SK-N-SH treated with all-trans-retinoic acid at 6 μM for 48 hours (cell line): ENCODE results near the gene ROMO1.

Experiments used
- ATAC-seq: fragments of 200-7000 bp; cut with Tn5 transposase; 3 replicates; pipeline ENCODE4 v1.9.1; 2020; ENCODE audit warnings: mild to moderate bottlenecking, moderate library complexity
- BACH2 ChIP-seq: fragments of 250-450 bp; sonication (Bioruptor Pico); IDR thresholded peaks from 2 replicates; pipeline ENCODE4 v1.9.0; 2021; ENCODE audit warnings: mild to moderate bottlenecking, borderline replicate concordance
- CSDC2 ChIP-seq: fragments of 250-450 bp; sonication (Bioruptor Pico); IDR thresholded peaks from 2 replicates; pipeline ENCODE4 v1.5.0; 2020; ENCODE audit warnings: mild to moderate bottlenecking, moderate library complexity
- CSRNP3 ChIP-seq: fragments of 250-450 bp; sonication (Bioruptor Pico); IDR thresholded peaks from 2 replicates; pipeline ENCODE4 v1.5.1; 2021; ENCODE audit warnings: mild to moderate bottlenecking, moderate library complexity
- ESRRG ChIP-seq: fragments of 250-450 bp; sonication (Bioruptor Pico); IDR thresholded peaks from 2 replicates; pipeline ENCODE4 v1.6.1; 2021; ENCODE audit warnings: mild to moderate bottlenecking
- GLIS3 ChIP-seq: fragments of 250-450 bp; sonication (Bioruptor Pico); IDR thresholded peaks from 2 replicates; pipeline ENCODE4 v1.5.0; 2020; ENCODE audit warnings: mild to moderate bottlenecking, moderate library complexity
- ISL1 ChIP-seq: fragments of 250-450 bp; sonication (Bioruptor Pico); IDR thresholded peaks from 2 replicates; pipeline ENCODE4 v2.1.2; 2022; ENCODE audit warnings: mild to moderate bottlenecking, moderate library complexity
- OSR1 ChIP-seq: fragments of 250-450 bp; sonication (Bioruptor Pico); IDR thresholded peaks from 2 replicates; pipeline ENCODE4 v1.8.0; 2022; ENCODE audit warnings: moderate library complexity, mild to moderate bottlenecking, inconsistent platforms
- PATZ1 ChIP-seq: fragments of 250-450 bp; sonication (Bioruptor Pico); IDR thresholded peaks from 2 replicates; pipeline ENCODE4 v1.8.0; 2020; ENCODE audit warnings: mild to moderate bottlenecking, moderate library complexity, borderline replicate concordance
- POU6F1 ChIP-seq: fragments of 250-450 bp; sonication (Bioruptor Pico); IDR thresholded peaks from 2 replicates; pipeline ENCODE4 v1.8.0; 2021; ENCODE audit warnings: low read depth, mild to moderate bottlenecking, moderate library complexity, borderline replicate concordance
- PPARA ChIP-seq: fragments of 250-450 bp; sonication (Bioruptor Pico); IDR thresholded peaks from 2 replicates; pipeline ENCODE4 v1.5.0; 2020; ENCODE audit warnings: mild to moderate bottlenecking, borderline replicate concordance
- RARB ChIP-seq: fragments of 250-450 bp; sonication (Bioruptor Pico); IDR thresholded peaks from 2 replicates; pipeline ENCODE4 v1.8.0; 2021; ENCODE audit warnings: mild to moderate bottlenecking, moderate library complexity
- SNAI2 ChIP-seq: fragments of 250-450 bp; sonication (Bioruptor Pico); IDR thresholded peaks from 2 replicates; pipeline ENCODE4 v1.5.0; 2020; ENCODE audit warnings: mild to moderate bottlenecking, moderate library complexity
- TCF4 ChIP-seq: fragments of 250-450 bp; sonication (Bioruptor Pico); IDR thresholded peaks from 2 replicates; pipeline ENCODE4 v1.8.0; 2021; ENCODE audit warnings: mild to moderate bottlenecking, moderate library complexity, borderline replicate concordance
- TOX ChIP-seq: fragments of 250-450 bp; sonication (Bioruptor Pico); IDR thresholded peaks from 2 replicates; pipeline ENCODE4 v1.8.0; 2021; ENCODE audit warnings: mild to moderate bottlenecking, moderate library complexity, borderline replicate concordance
- ZC3H10 ChIP-seq: fragments of 250-450 bp; sonication (Bioruptor Pico); IDR thresholded peaks from 2 replicates; pipeline ENCODE4 v1.5.1; 2021; ENCODE audit warnings: mild to moderate bottlenecking, moderate library complexity
- ZFP3 ChIP-seq: fragments of 250-450 bp; sonication (Bioruptor Pico); IDR thresholded peaks from 2 replicates; pipeline ENCODE4 v1.5.0; 2020; ENCODE audit warnings: mild to moderate bottlenecking, moderate library complexity
- ZFP30 ChIP-seq: fragments of 450-650 bp; formaldehyde crosslinking; IDR thresholded peaks from 2 replicates; pipeline ENCODE4 v1.5.0; 2022; ENCODE audit warnings: mild to moderate bottlenecking, moderate library complexity
- ZNF565 ChIP-seq: fragments of 450-650 bp; formaldehyde crosslinking; conservative IDR thresholded peaks from 2 replicates; pipeline ENCODE4 v1.5.0; 2020; ENCODE audit warnings: low read depth, mild to moderate bottlenecking, moderate library complexity
- ZNF70 ChIP-seq: fragments of 450-650 bp; formaldehyde crosslinking; IDR thresholded peaks from 2 replicates; pipeline ENCODE4 v1.5.0; 2020; ENCODE audit warnings: mild to moderate bottlenecking, moderate library complexity
- ZNF8 ChIP-seq: fragments of 450-650 bp; formaldehyde crosslinking; IDR thresholded peaks from 2 replicates; pipeline ENCODE4 v1.5.0; 2020; ENCODE audit warnings: mild to moderate bottlenecking, moderate library complexity
- TF ChIP-seq, protein P1 (sequence below): fragments of 250-450 bp; sonication (Bioruptor Pico); IDR thresholded peaks from 2 replicates; pipeline ENCODE4 v1.5.0; 2020; ENCODE audit warnings: mild to moderate bottlenecking, moderate library complexity
- TF ChIP-seq, protein P2 (sequence below): fragments of 250-450 bp; sonication (Bioruptor Pico); IDR thresholded peaks from 2 replicates; pipeline ENCODE4 v1.5.1; 2020; ENCODE audit warnings: low read depth, mild to moderate bottlenecking, moderate library complexity

The ROMO1 gene

DNA sequence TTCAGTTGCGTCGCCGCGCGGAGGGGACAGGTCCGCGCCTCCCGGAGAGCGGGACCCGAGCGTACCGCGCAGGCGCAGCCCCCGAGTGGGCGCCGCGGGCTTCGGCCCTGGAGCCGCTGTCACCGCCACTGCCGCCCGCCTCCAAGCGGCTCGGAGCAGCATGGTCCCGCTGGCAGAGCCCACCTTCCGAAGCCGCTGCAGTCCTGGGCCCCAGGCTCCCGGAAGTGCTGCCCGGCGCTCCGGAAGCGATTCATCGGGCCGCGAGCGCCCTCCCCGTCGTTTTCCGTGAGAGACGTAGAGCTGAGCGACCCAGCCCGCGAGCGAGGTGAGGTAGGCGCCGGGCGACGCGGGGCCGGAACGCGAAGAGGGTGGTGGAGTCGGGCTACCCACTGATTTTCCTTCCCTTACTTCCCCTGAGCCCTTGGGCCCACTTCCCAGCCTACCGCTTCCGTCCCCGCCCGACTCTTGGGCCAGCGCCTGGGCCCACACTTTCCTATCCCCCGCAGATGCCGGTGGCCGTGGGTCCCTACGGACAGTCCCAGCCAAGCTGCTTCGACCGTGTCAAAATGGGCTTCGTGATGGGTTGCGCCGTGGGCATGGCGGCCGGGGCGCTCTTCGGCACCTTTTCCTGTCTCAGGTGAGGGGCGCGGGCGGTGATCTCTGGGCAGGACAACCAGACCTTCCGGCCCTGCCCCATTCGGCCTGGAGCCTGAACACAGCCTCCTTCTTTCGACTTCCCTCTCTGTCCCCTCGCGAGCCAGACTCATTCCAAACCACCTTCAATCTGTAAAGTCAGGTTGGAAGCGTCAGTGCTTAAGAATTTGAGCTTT lies at the start of gene ROMO1, which contains the start of gene NFS1:
Gene ROMO1, plus strand, starts transcription at position 279 of the 830 bp plus-strand sequence. Its CDS starts 228 bp downstream, at position 507.
Gene NFS1, minus strand, starts transcription at position 226 of the 830 bp plus-strand sequence. Its CDS starts 64 bp downstream, at position 162.
- ATAC-seq, result peak; percentile 92
- TF ChIP-seq ZC3H10 (CRISPR knock-in tag) (no peak), CSDC2 (no peak), CSRNP3 (CRISPR knock-in tag) (no peak), PATZ1 (CRISPR knock-in tag) (no peak), ZFP30 (CRISPR knock-in tag) (no peak), TOX (CRISPR knock-in tag) (no peak), TCF4 (CRISPR knock-in tag) (no peak), BACH2 (no peak), ZNF8 (no peak), PPARA (CRISPR knock-in tag) (no peak), SNAI2 (CRISPR knock-in tag) (no peak), OSR1 (CRISPR knock-in tag) (no peak), POU6F1 (CRISPR knock-in tag) (no peak), ESRRG (no peak), ZNF565 (no peak), RARB (CRISPR knock-in tag) (no peak), GLIS3 (CRISPR knock-in tag) (no peak)
- TF ChIP-seq, protein P1, sequence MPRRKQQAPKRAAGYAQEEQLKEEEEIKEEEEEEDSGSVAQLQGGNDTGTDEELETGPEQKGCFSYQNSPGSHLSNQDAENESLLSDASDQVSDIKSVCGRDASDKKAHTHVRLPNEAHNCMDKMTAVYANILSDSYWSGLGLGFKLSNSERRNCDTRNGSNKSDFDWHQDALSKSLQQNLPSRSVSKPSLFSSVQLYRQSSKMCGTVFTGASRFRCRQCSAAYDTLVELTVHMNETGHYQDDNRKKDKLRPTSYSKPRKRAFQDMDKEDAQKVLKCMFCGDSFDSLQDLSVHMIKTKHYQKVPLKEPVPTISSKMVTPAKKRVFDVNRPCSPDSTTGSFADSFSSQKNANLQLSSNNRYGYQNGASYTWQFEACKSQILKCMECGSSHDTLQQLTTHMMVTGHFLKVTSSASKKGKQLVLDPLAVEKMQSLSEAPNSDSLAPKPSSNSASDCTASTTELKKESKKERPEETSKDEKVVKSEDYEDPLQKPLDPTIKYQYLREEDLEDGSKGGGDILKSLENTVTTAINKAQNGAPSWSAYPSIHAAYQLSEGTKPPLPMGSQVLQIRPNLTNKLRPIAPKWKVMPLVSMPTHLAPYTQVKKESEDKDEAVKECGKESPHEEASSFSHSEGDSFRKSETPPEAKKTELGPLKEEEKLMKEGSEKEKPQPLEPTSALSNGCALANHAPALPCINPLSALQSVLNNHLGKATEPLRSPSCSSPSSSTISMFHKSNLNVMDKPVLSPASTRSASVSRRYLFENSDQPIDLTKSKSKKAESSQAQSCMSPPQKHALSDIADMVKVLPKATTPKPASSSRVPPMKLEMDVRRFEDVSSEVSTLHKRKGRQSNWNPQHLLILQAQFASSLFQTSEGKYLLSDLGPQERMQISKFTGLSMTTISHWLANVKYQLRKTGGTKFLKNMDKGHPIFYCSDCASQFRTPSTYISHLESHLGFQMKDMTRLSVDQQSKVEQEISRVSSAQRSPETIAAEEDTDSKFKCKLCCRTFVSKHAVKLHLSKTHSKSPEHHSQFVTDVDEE (CRISPR knock-in tag), result no peak

GRCh38 chr20:35650632-35651031 lies 48.6 kb upstream of the ROMO1 start:
- ATAC-seq, result no peak
- TF ChIP-seq ZNF8 (no peak), ZC3H10 (CRISPR knock-in tag) (no peak), RARB (CRISPR knock-in tag) (no peak), ISL1 (CRISPR knock-in tag) (no peak), ZNF70 (no peak), GLIS3 (CRISPR knock-in tag) (no peak), TOX (CRISPR knock-in tag) (no peak), ZFP3 (CRISPR knock-in tag) (no peak), ZFP30 (CRISPR knock-in tag) (no peak), BACH2 (no peak), SNAI2 (CRISPR knock-in tag) (no peak), ESRRG (no peak), POU6F1 (CRISPR knock-in tag) (no peak), CSDC2 (no peak), OSR1 (CRISPR knock-in tag) (no peak), TCF4 (CRISPR knock-in tag) (no peak), PPARA (CRISPR knock-in tag) (no peak)
- TF ChIP-seq, protein P2, sequence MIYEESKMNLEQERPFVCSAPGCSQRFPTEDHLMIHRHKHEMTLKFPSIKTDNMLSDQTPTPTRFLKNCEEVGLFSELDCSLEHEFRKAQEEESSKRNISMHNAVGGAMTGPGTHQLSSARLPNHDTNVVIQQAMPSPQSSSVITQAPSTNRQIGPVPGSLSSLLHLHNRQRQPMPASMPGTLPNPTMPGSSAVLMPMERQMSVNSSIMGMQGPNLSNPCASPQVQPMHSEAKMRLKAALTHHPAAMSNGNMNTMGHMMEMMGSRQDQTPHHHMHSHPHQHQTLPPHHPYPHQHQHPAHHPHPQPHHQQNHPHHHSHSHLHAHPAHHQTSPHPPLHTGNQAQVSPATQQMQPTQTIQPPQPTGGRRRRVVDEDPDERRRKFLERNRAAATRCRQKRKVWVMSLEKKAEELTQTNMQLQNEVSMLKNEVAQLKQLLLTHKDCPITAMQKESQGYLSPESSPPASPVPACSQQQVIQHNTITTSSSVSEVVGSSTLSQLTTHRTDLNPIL (CRISPR knock-in tag), result no peak
- TF ChIP-seq, protein P1 (CRISPR knock-in tag), result no peak
